GM18519 (cell line): ENCODE results near the gene YWHAE.

Experiments used
- ATAC-seq: cut with Tn5 transposase; IDR thresholded peaks from one replicate; pipeline ENCODE4 v1.9.1; 2021; ENCODE audit warnings: mild to moderate bottlenecking, moderate library complexity; ENCODE audit not compliant: unreplicated experiment, low FRiP score

The YWHAE gene

GRCh38 chr17:1298606-1299005, 101.4 kb downstream of the YWHAE start:
- ATAC-seq, result no peak
